Liver (tissue), 2 donors: ENCODE results near the gene DMWD.

Source experiments
- CTCF ChIP-seq: fragments of 150-350 bp; IDR thresholded peaks from 2 replicates; pipeline ENCODE4 v1.5.1; 2017; ENCODE audit warnings: improper control_type of control experiment, low read depth, low read length; ENCODE audit not compliant: missing input control
- MAX ChIP-seq: IDR thresholded peaks from 2 replicates; pipeline ENCODE4 v1.6.1; 2016; ENCODE audit warnings: antibody characterized with exemption
- donor health status: healthy.

DNA sequence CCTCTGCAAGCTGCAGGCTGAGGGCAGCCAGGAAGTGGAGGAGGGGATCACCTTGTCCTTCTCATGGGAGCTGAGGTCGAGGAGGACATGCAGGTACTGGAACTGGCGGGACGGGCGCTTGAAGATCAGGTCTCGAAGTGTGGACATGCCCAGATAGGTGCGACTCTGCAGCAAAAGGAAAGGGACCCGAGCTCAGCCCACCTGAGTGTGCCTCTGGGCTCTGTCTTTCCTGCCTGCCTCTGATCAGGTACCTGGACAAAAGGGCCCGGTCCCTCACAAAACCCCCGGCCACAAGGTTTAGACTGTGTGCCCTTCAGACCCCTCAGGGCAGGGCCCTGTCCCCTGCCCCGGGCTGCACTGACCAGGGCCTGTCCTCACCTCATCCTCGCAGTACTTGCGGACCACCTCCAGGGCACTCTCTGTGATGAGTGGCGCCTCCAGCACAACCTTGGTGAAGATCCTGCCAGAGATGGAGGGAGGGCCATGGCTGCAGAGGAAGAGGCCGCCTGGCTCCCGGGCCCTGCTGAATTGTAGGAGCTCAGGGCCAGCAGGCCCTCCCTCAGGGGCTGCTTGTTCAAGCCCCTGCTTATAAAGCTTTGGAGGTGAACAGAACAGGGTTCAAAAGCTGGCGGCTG lies 34.9 kb upstream of the DMWD start:
- TF ChIP-seq MAX (no peak), CTCF (no peak)
